ENCODE data around the gene CDK12. TPM values are rescaled to one million over a fixed set of nuclear protein-coding genes. Genes with fewer than 3 reads are reported as not detected.
A peak's percentile ranks its signal among the peaks of the same experiment; 100 is the strongest.

Gene CDK12
- total RNA-seq, 1 experiment from 2014 or later: 27.7 TPM

DNA sequence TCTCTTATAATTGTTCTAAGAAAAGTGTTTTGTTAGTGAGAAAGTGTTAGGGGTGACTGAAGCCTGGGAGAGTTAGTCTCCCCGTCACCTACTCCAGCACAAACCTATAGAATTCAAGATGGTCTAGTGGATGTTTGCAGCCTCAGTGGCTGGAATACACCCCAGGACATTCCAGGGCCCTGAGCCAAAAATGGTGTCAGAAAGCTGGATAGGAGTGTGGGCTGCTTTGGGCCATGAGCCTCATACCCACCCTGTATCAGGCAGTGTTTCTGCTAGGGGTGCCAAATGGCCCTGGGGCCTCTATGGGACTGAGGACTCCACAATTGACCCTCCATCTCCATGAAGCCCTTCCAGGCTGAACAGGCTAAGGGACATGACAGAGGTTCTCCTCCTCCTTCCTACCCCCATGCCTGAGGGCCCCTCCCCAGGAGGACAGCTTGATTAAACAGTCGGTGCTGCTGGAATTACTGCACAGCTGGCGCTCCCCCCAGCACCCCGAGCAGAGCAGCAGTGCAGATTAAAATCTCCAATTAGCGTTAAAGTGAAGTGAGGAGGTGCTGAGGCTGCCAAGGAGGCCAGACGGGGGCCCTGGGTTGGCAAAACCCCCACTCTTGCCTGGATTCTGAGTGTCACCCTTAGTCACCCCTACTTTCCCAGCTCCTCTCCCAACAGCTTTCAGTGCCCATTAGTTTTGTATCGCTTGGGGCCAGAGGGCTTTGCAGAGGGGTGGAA, 87.4 kb downstream of the CDK12 start:
- DNase-seq (ENCODE audit: low read depth): no peak

GRCh38 chr17:39549747-39550573, 88.7 kb downstream of the CDK12 start:
- DNase-seq (ENCODE audit: low read depth): no peak

GRCh38 chr17:39551879-39552278, 90.6 kb downstream of the CDK12 start:
- DNase-seq (ENCODE audit: low read depth): no peak

DNA sequence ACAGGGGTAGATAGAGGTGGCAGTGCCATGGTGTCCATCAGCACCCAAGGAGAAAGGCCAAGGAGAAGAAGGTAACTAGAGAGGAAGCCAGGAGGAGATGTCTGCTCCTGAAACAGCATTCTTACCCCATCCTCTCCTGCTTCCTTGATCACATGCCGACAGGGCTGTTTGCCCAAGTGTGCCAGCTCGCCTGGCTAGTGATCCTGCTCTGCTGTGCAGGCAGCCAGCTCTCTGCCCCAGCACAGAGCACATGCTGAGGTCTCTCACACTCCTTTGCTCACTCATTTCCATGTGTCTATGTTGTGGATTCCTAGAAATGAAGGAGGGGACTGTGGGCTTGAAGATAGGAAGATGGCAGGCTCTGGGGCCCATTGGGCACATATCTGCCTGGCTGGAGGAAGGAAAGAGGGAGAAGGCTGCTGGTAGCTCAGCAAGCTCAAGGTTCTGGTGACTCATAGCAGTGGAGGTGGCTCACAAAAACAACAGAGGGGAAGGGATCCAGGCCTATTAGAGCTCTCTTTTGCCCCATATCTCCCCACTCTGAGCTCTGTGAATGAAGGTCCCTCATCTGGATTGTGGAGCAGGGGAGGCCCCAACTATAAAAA, 92.2 kb downstream of the CDK12 start:
- DNase-seq (ENCODE audit: low read depth): peak; percentile 53

DNA sequence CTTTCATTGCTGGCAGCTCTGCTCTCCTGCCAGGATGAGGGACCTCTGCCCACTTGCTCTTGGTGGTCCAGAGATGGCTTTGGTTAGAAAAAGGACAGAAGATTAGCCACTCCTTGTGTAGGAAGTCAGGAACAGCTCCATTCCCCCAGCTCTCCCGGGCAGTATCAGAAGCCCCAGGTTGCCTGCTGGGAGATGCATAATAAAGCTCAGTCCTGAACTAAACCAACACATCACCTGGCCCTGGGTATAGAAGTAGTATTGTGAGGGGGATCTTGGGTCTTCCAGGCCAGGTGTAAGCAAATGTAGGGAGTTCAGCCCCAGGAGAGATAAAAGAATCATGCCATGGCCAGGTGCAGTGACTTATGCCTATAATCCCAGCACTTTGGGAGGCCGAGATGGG, 94.1 kb downstream of the CDK12 start:
- DNase-seq (ENCODE audit: low read depth): no peak

DNA sequence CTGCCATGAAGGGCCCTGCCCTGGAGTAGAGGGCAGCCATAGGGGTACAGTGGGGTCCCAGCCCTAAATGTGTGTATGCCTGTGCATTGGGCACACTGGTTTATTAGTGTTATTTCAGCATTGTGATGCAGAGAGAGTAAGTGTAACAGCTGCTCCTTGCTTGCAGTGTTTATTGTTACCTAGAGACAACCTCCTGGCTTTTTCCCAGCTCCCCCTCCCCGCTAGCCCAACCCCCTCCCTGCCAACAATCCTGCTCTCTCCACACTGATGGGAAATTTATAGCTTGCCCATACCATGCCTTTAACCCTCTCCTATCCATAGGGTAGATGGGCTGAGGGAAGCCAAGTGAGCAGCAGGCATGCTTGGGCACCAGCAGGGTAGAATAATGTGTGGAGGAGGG, 95.1 kb downstream of the CDK12 start:
- DNase-seq (ENCODE audit: low read depth): no peak

DNA sequence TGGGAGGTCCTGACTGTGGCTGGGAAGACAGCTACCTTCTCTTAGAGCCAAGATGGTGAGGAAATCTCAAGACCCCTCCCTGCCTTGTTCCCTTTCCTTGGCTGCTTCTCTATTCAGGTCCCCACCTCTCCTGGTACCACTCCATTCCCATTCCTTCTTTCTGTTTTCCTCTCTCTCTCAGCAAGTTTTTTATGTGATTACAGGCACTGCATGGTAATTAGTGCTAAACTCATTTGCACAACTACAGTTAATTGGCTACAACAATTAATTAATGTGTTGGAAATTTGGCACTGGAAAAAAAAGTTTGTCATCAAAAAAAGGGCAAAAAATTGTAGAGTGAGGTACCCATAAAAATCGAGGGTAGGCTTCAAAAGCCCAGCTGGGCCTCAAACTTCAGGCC, 101.1 kb downstream of the CDK12 start:
- no peak for DNase-seq (ENCODE audit: low read depth)

GRCh38 chr17:39562976-39563375, 101.7 kb downstream of the CDK12 start:
- DNase-seq (ENCODE audit: low read depth): no peak

GRCh38 chr17:39563476-39563875, 102.2 kb downstream of the CDK12 start:
- DNase-seq (ENCODE audit: low read depth): no peak

- no peak for DNase-seq (ENCODE audit: low read depth)
These were observed 103.0 kb downstream of the CDK12 start for GRCh38 chr17:39564211-39564848.

- no peak for DNase-seq (ENCODE audit: low read depth)
These were observed 105.0 kb downstream of the CDK12 start for GRCh38 chr17:39566094-39566850.

GRCh38 chr17:39568702-39569101, 107.4 kb downstream of the CDK12 start:
- DNase-seq (ENCODE audit: low read depth): no peak

DNA sequence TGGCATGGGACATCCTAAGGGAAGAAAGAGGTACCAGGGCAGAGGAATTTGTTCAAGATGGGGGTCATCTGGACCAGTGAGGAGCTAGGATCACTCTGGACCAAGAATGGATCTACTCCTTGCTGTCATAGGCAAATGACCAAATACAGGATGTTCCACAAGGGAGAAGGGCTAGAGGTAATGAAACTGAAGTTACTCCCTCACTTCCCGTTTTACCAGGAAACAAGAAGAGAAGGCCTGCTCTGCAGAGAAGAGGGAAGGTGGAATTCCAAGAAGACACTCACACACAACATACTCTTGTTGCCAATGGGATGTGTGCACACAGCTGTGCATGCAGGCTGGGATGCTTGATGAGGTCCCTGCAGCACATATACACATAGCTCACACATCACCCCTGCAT, 107.8 kb downstream of the CDK12 start:
- DNase-seq (ENCODE audit: low read depth): no peak

GRCh38 chr17:39572121-39572520, 110.8 kb downstream of the CDK12 start:
- no peak for DNase-seq (ENCODE audit: low read depth)

DNA sequence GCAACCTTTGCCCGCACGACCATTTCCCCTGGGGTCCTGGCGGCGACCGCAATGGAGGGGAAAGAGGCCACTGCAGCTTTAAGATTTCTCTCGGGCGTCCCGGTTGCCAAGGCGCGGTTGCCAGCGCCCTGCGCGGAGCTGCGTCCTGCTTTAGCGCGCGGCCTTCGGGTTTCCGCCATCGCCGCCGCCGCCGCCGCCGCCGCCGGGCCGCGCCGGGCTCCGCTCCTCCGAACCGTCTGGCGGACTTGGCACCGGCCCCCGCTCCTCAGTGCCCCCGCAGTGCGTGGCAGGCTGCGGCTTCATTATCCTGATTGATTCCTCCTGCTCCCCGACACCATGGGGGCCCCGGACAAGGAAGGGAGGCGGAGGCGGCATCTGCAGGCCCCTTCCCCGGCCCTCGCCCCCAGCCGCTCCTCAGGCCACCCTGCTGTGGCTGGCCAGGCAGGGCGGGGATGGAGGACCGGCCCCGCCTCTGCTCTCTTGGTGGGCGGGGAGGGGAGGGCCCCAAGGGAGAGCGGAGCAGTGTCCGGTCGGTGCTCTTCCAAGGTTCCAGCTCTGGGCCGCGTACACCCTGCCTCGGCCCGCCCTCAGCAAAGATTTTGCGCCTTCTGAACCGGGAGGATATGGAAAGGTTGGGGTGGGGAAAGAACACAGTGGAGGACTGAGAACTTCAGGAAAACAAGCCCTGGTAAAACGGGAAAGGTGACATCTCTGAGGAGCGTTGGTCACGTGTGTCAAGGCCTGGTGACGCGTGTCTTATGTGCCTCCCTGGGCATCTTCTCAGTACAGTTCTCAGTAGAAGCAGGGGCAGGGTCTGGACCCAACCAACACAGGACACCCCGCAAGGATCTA, 112.4 kb downstream of the CDK12 start:
- DNase-seq (ENCODE audit: low read depth): peak; percentile 50

DNA sequence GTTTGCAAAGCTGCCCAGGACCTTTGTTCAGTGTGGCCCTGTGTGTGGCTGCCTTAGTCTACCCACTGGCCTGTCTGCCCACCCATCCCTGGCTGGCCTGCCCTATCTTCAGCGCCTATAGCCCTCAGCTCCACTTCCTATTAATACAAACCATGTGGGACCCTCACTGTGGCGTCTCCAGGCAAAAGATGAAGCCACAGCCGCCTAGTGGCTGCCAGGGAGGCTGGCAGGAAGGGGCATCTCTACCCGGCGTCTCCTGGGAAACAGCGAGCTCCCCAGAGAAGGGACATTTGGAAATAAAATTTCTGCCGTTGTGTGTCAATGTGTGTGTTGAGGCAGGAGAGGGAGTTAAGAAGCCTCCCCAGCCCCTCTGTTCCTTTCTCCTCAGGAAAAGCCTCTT, 114.9 kb downstream of the CDK12 start:
- peak; percentile 10 for DNase-seq (ENCODE audit: low read depth)

GRCh38 chr17:39578272-39578671, 117.0 kb downstream of the CDK12 start:
- DNase-seq (ENCODE audit: low read depth): no peak

GRCh38 chr17:39579318-39580081, 118.2 kb downstream of the CDK12 start:
- DNase-seq (ENCODE audit: low read depth): no peak

DNA sequence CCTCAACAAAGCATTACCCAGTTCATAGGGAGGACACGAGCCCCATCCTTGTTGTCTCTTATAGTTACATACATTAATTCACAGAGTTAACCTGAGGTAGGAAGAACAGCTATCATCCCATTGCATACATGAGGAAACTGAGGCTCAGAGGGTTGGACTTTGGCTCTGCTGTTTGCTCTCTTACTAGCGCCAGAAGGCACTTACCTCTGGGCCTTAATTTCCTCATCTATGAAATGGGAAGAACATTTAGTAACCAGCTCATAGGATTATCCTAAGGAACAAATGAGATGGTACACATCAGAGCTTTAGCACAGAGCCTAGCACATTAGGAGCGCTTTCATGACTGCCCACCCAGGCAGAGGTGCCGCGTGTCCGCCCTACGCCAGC, 118.8 kb downstream of the CDK12 start:
- DNase-seq (ENCODE audit: low read depth): no peak

Measured in LHCN-M2 (cell line).